Heart left ventricle (tissue), 16 donors: ENCODE data around the gene GATC. TPM values are rescaled to one million over a fixed set of nuclear protein-coding genes. Genes with fewer than 3 reads are reported as not detected.
A peak's percentile ranks its signal among the peaks of the same experiment; 100 is the strongest.

Experiments used
- ATAC-seq, 4 donors: fragments of 200-7000 bp; cut with Tn5 transposase; one replicate each; pipeline ENCODE4 v1.9.1; 2020 to 2022; ENCODE audit warnings: moderate library complexity in 4 of 4, mild to moderate bottlenecking in 3 of 4, moderate number of reproducible peaks in 1 of 4
- DNase-seq, 5 donors: peaks; one replicate each; pipeline ENCODE4 v3.0.0-alpha.2; 2020
- H3K27ac ChIP-seq, 12 donors: fragments of 200-600 bp; sonication (generic) in 4 of 12; one replicate each; pipeline versions ENCODE4 v1.5.0 to v1.8.0; 2016 to 2022; ENCODE audit warnings: mild to moderate bottlenecking in 2 of 12
- H3K27me3 ChIP-seq, 9 donors: fragments of 200-600 bp; sonication (generic) in 2 of 9; one replicate each; pipeline versions ENCODE4 v1.5.1 to v1.8.0; 2016 to 2022; ENCODE audit warnings: mild to moderate bottlenecking in 3 of 9
- H3K36me3 ChIP-seq, 9 donors: fragments of 200-600 bp; sonication (generic) in 2 of 9; one replicate each; pipeline versions ENCODE4 v1.5.0 to v1.8.0; 2018 to 2022; ENCODE audit warnings: mild to moderate bottlenecking in 2 of 9
- H3K4me1 ChIP-seq, 12 donors: fragments of 200-600 bp; sonication (generic) in 4 of 12; one replicate each; pipeline versions ENCODE4 v1.5.0 to v1.8.0; 2016 to 2022; ENCODE audit warnings: mild to moderate bottlenecking in 3 of 12
- H3K4me3 ChIP-seq, 12 donors: fragments of 200-600 bp; sonication (generic) in 4 of 12; one replicate each; pipeline versions ENCODE4 v1.5.0 to v1.8.0; 2017 to 2022; ENCODE audit warnings: mild to moderate bottlenecking in 9 of 12, moderate library complexity in 4 of 12
- H3K9me3 ChIP-seq, 12 donors: fragments of 200-600 bp; sonication (generic) in 4 of 12; one replicate each; pipeline versions ENCODE4 v1.5.0 to v1.8.0; 2016 to 2022; ENCODE audit warnings: mild to moderate bottlenecking in 1 of 12
- POLR2A ChIP-seq, 2 donors: fragments of 450-650 bp; IDR thresholded peaks; one replicate each; pipeline ENCODE4 v1.6.1; 2017; ENCODE audit warnings: antibody characterized with exemption in 2 of 2, mild to moderate bottlenecking in 2 of 2, moderate library complexity in 2 of 2
- WGBS, 4 donors: extraction: QIAGEN DNeasy Blood & Tissue Kit in 2 of 4; methylation state at CpG; one replicate each; pipeline versions ENCODE4 v1.1.5 to v1.1.7; 2013 to 2018; 5-methylcytosine and 5-hydroxymethylcytosine counted together
- intact Hi-C, 10 donors: fragments of 100-400 bp; cut with DNase I; formaldehyde crosslinking; loops; one replicate each; pipeline versions ENCODE4 v1.11.1 to v1.14.2; 2022
- polyA plus RNA-seq, 2 donors: library from polyadenylated mRNA; stranded (reverse); fragments of 200-250 nt; gene quantifications; one replicate each; pipeline ENCODE4 v1.2.3, GENCODE V29; 2013
- total RNA-seq, 9 donors: library from RNA; depleted of rRNA in 2 of 9; stranded (reverse); fragments of >200 nt in 2 of 9; fragmentation: NEBNext Ultra II Directional in 3 of 9; extraction: Animal tissue kit (Norgen Biotek cat#: 25700) in 3 of 9; gene quantifications; one replicate each; pipeline versions ENCODE4 v1.1.0 to v1.2.4, GENCODE V29; 2016 to 2023
- TF ChIP-seq, protein P1 (sequence below), 12 donors: fragments of 200-600 bp; sonication (generic) in 4 of 12; IDR thresholded peaks; one replicate each; pipeline versions ENCODE4 v1.5.0 to v1.8.0; 2018 to 2022; ENCODE audit warnings: antibody characterized with exemption in 12 of 12, mild to moderate bottlenecking in 5 of 12
- donor health status: ischemic (EF 13 %, LVEDD 7.1; RV severe dilation, severe dysfunction).
- donor health status: healthy with polysubstance abuse.
- donor health status: DM: no; HTN: yes; CAD: no.
- donor health status: DM: no; HTN: no; CAD: no.
- donor health status: ischemic (EF 25% LVEDD 6.9; RV normal size, moderate dysfunction).
- donor health status: ischemic (EF 25% LVEDD 5.7; RV mildly dilated, moderate dysfunction).
- donor health status: healthy.
- donor health status: DM: yes; HTN: yes; CAD: no.
- donor health status: ischemic (EF 35%, LVEDD 5.7; RV mildly dilated, moderate dysfunction).
- donor health status: nonischemic (EF 11% LVEDD 7.7; RV severe dilation, severe dysfunction).
- donor health status: DM: yes; HTN: yes; CAD: no.
- donor health status: PGD.
- donor health status: ischemic (EF 29% LVEDD 5.4; RV normal size, mild dysfunction).
- donor health status: nonischemic (EF 23%, LVEDD 6.1; RV moderate dilation, normal function).

GATC gene
- total and polyA plus RNA-seq, 11 donors: 5.4 to 18.0 (median 11.6) TPM

DNA sequence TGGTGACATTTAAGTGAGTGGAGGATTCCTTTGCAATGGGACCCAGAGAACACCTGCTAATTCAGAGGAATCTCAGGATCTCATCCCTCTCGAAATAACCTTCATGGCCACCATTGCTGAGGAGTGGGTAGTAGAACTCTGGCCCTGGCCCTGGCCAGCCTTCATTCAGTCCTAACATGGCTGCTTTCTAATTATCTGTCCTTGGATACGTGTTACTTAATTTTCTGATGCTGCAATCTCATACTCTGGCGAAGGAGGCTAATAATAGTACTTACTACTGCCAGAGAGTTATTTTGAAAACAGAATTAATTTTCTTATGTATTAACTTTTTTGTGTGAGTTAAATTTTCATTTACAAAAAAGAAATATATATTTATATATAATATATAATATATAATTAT is 20.4 kb upstream of the GATC start:
- Histone ChIP-seq H3K27me3 (peaks cover 0 to 4% (median 0%) of the 10 kb centered on the region in 9 donors), H3K4me1 (peaks cover 0 to 4% (median 0%) of the 10 kb centered on the region in 12 donors), H3K9me3 (no peaks in the 10 kb centered on the region), H3K36me3 (no peaks in the 10 kb centered on the region), H3K4me3 (no peak overlapping the region), H3K27ac (no peak overlapping the region)
- WGBS, 4 donors: 55 to 74% (median 59%) methylated on average over 3 of the region's 3 CpGs
- intact Hi-C loops: no loop called here
- peak in 3 of 4 donors; percentile 53 to 76 (median 70) for ATAC-seq
- TF ChIP-seq, protein P1, sequence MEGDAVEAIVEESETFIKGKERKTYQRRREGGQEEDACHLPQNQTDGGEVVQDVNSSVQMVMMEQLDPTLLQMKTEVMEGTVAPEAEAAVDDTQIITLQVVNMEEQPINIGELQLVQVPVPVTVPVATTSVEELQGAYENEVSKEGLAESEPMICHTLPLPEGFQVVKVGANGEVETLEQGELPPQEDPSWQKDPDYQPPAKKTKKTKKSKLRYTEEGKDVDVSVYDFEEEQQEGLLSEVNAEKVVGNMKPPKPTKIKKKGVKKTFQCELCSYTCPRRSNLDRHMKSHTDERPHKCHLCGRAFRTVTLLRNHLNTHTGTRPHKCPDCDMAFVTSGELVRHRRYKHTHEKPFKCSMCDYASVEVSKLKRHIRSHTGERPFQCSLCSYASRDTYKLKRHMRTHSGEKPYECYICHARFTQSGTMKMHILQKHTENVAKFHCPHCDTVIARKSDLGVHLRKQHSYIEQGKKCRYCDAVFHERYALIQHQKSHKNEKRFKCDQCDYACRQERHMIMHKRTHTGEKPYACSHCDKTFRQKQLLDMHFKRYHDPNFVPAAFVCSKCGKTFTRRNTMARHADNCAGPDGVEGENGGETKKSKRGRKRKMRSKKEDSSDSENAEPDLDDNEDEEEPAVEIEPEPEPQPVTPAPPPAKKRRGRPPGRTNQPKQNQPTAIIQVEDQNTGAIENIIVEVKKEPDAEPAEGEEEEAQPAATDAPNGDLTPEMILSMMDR (IDR thresholded peaks at IDR 0.05): no peak
- TF ChIP-seq POLR2A (IDR thresholded peaks at IDR 0.05): no peak
- no peak for DNase-seq

DNA sequence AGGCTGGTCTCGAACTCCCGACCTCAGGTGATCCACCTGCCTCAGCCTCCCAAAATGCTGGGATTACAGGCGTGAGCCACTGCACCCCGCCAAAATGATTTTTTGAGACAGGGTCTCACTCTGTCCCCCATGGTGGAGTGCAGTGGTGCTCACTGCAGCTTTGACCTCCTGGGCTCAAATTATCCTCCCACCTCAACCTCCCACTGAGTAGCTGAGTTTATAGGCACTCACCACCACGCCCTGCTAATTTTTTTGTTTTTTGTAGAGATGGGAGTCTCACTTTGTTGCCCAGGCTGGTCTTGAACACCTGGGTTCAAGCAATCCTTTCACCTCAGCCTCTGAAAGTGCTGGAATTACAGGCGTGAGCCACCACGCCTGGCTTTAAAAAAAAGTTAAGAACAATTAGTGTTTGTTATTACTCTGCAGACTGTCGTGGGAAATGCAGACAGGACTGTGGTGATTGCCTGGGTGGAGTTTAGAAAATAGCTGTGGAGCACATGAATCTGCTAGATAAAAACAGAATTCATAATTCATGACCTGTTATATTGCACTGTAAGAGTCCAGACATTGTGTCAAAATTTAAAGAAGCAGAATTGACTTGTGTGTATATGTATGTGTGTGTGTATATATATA is 17.5 kb upstream of the GATC start:
- WGBS, 4 donors: 63 to 72% (median 67%) methylated on average over 8 of the region's 8 CpGs
- Histone ChIP-seq H3K9me3 (no peaks in the 10 kb centered on the region), H3K27ac (no peak overlapping the region), H3K4me3 (no peak overlapping the region), H3K4me1 (peaks cover 0 to 4% (median 0%) of the 10 kb centered on the region in 12 donors), H3K27me3 (peaks cover 0 to 4% (median 0%) of the 10 kb centered on the region in 9 donors), H3K36me3 (no peaks in the 10 kb centered on the region)
- intact Hi-C loops: no loop called here
- ATAC-seq (no peak), DNase-seq (no peak)
- no peak for TF ChIP-seq POLR2A (IDR thresholded peaks at IDR 0.05)
- TF ChIP-seq, protein P1 (IDR thresholded peaks at IDR 0.05): no peak

DNA sequence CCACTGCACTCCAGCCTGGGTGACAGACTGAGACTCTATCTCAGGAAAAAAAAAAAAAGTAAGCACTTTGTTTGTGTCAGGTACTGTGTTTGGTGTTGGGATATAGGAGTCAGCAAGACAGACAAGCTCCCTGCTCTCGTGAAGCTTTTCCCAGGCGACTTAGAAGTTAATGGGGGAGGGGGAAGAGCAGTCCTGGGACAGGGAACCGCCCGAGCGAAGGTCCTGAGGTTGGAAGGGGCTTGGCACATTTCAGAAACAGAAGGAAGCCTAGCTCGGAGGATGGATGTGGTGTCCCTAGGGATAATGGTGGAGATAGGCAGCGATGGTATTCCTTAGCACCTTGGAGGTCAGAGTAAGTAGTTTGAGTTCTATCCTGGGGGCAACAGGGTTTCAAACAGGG is 16.9 kb upstream of the GATC start:
- intact Hi-C loops: no loop called here
- peaks cover 0 to 4% (median 0%) of the 10 kb centered on the region in 9 donors for H3K27me3 ChIP-seq
- no peaks in the 10 kb centered on the region for H3K36me3 ChIP-seq
- H3K4me1 ChIP-seq: peaks cover 0 to 4% (median 0%) of the 10 kb centered on the region in 12 donors
- no peak for ATAC-seq
- no peak overlapping the region for H3K4me3 ChIP-seq
- H3K9me3 ChIP-seq: no peaks in the 10 kb centered on the region
- H3K27ac ChIP-seq: no peak overlapping the region
- 59 to 69% (median 65%) methylated on average over 7 of the region's 7 CpGs for WGBS, 4 donors
- TF ChIP-seq POLR2A (IDR thresholded peaks at IDR 0.05): no peak
- TF ChIP-seq, protein P1 (IDR thresholded peaks at IDR 0.05): no peak
- no peak for DNase-seq

DNA sequence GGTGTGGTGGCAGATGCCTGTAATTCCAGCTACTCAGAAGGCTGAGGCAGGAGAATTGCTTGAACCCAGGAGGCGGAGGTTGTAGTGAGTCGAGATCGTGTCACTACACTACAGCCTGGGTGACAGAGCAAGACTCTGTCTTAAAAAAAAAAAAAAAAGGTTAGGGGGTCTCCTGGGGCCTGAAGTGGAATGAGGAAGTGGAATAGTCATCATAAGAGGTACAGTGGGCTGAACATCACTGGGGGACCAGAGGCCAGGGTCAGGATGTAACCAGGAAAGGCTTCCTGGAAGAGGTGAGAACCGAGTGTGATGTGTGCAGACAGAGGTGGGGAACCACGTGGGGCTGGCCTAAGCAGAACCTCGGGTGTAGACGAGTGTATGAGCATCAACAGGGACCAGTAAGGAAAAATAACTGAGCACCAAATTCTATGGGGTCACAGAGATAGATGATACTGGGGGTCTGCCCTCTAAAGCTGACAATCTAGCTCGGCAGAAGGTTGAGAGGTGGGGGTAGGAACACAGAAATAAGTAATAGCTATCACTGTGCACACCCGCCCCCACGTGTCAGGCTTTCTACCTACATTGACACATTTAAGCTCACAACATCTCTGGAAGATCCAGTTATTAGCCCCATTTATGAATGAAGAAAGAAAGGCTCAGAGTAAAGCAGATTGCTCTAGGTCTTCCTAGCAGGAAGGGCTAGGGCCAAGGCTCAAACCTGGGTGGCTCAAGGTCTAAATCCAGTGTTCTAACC is 13.3 kb upstream of the GATC start:
- H3K9me3 ChIP-seq: no peaks in the 10 kb centered on the region
- DNase-seq: no peak
- H3K4me3 ChIP-seq: no peak overlapping the region
- H3K36me3 ChIP-seq: no peaks in the 10 kb centered on the region
- TF ChIP-seq, protein P1 (IDR thresholded peaks at IDR 0.05): no peak
- no peak for TF ChIP-seq POLR2A (IDR thresholded peaks at IDR 0.05)
- 56 to 64% (median 58%) methylated on average over 10 of the region's 10 CpGs for WGBS, 4 donors
- no peak overlapping the region for H3K27ac ChIP-seq
- H3K27me3 ChIP-seq: peaks cover 0 to 4% (median 0%) of the 10 kb centered on the region in 9 donors
- peaks cover 0 to 4% (median 0%) of the 10 kb centered on the region in 12 donors for H3K4me1 ChIP-seq
- intact Hi-C loops: loop anchor here in 2 of 10 donors (5.0 to 10.0 kb wide), 2 partner anchors 106 to 108 kb away; partner anchors contain the start of gene PLA2G1B (in 2 of the 2)
- no peak for ATAC-seq
